H7 (cell line): ENCODE results near the gene CEBPB. TPM values are rescaled to one million over a fixed set of nuclear protein-coding genes. Genes with fewer than 3 reads are reported as not detected.

Experiments used
- DNase-seq: peaks from one replicate; pipeline ENCODE4 v3.0.0; 2012
- H3K27me3 ChIP-seq: 2 replicates; pipeline ENCODE4 v1.6.0; 2011; ENCODE audit warnings: mild to moderate bottlenecking, low read length; ENCODE audit not compliant: control insufficient read depth, insufficient read depth
- H3K36me3 ChIP-seq: replicated peaks from 2 replicates; pipeline ENCODE4 v1.5.1; 2011; ENCODE audit warnings: low read length; ENCODE audit not compliant: control insufficient read depth, insufficient read depth
- H3K4me3 ChIP-seq: 2 replicates; pipeline ENCODE4 v1.5.1; 2011; ENCODE audit warnings: low read depth, mild to moderate bottlenecking, control low read depth, low read length, moderate library complexity; ENCODE audit not compliant: insufficient read depth
- total RNA-seq: library from RNA; depleted of rRNA; stranded (reverse); fragments of >200 nt; shearing (Covaris generic); gene quantifications from 2 replicates; pipeline ENCODE4 v1.2.3, GENCODE V29; 2014

The CEBPB gene
- total RNA-seq, 1 experiment from 2014 or later: 23.5 TPM

DNA sequence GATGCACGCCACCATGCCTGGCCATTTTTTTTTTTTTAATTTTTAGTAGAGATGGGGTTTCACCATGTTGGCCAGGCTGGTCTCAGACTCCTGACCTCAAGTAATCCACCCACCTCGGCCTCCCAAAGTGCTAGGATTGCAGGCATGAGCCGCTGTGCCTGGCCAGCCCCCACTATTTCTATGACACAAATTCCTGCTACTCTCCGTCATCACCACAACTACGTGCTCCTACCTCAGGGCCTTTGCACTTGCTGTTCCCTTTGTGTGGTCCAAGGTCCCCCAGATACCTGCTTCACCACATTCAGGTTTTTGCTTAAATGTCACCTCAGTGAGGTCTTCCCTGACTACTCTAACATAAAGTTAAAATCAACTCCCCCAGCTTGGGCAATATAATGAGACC lies 5.2 kb upstream of the CEBPB start:
- no peaks in the 10 kb centered on the region for H3K36me3 ChIP-seq
- DNase-seq: no peak
- H3K27me3 ChIP-seq: no peaks in the 10 kb centered on the region
- no peak overlapping the region for H3K4me3 ChIP-seq

DNA sequence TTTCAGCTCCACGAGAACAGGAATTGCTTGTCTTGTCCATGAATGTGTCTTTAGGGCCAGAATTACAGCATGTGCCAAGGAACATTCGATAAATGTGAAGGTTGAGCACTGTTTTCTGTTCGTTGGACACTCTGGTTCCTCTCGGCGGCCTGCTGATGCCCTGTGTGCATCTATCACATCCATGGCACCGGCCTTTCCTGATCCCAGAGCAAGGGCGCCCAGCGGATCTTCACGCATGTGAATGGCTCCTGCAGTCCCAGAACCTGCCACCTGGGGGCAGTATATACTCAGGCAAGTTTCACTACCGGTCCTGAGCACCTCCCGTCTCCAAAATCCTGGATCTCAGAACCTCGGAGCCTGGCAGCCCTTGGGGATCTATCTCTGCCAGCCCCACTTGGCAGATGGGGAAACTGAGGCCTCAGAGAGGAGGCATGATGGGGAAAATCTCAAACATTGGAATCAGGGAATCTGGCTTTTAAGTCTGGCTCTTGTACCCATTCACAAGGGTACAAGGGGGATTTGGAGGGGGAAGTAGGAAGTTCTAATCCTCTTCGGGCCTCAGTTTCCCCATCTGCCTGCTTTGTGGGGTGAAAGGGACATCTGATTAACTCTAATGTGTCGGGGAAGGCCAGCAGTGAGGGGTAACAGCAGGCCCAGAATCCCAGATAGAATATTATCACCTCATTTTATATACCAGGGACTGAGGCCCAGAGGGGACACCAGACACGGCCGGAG lies 4.3 kb upstream of the CEBPB start:
- peak; percentile 90 for DNase-seq
- H3K27me3 ChIP-seq: no peaks in the 10 kb centered on the region
- no peaks in the 10 kb centered on the region for H3K36me3 ChIP-seq
- H3K4me3 ChIP-seq: no peak overlapping the region

DNA sequence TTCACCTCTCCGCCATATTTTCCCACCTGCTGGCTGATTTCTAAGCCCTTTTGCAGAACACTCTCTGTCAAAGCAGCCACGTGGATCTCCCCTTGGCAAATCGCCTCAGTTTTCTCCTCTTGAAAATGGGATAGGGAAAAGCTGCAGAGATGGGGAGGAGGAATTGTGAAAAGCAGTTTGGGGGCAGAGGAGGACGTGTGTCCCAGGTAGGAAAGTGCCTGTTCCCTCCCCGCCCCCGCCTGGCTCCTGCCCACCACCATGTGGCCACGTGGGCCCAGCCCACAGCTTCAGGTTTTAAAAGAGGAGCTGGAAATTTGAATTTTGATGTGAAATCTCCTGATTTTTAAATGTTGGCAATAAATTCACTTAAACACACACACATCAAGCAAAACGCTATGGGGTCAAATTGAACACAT lies 3.6 kb upstream of the CEBPB start:
- peak; percentile 63 for DNase-seq
- no peaks in the 10 kb centered on the region for H3K36me3 ChIP-seq
- no peaks in the 10 kb centered on the region for H3K27me3 ChIP-seq
- no peak overlapping the region for H3K4me3 ChIP-seq

DNA sequence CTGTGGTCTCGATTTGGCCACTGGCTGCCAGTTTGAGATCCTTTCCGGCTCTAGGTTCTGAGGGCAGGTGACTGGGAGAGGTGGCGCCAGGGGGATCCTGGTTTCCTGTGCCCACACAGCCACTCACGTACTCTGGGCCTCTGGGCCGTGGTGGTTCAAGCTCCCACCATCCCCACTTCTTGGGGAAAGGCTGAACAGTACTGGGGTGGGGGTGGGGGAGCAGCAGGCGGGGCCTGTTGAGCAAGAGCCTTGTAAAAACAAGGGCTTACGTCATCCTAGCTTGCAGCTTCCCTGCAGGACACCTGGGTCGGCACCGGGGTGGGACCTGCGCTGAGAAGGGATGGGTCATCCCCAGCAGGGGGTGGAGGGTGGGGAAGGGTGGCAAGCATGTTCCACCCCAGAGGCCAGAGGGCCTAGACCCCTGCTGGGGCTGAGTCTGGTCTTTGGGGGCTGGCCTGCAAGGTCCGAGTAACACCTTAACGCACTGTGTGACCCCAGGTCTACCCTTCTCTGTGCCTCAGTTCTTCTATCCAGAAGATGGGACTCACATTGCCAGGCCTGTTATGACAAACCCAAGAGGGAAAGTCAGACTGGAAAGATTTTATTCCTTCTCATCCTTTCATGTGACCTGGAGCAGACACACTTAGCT lies 3.1 kb upstream of the CEBPB start:
- DNase-seq: peak; percentile 74
- no peaks in the 10 kb centered on the region for H3K27me3 ChIP-seq
- no peaks in the 10 kb centered on the region for H3K36me3 ChIP-seq
- no peak overlapping the region for H3K4me3 ChIP-seq

DNA sequence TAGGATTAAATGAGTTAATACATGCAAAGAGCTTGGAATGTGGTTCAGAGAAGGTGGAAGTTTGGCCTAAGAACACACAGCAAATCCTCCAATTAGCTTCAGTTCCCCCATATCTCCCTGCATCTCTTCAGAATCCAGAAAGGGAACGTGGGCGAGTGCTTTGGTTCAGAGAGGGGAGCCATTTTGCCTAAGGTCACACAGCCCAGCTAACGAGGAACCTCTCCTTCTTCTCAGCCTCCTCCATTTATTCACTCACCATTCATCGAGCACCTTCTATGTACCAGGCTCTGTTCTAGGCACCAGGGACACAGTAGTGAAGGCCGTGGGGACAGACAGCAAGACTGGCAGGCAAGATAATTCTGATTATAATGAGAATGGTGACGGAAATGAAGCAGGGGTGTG lies 2.3 kb upstream of the CEBPB start:
- no peak for DNase-seq
- no peak overlapping the region for H3K4me3 ChIP-seq
- H3K27me3 ChIP-seq: no peaks in the 10 kb centered on the region
- H3K36me3 ChIP-seq: no peaks in the 10 kb centered on the region

DNA sequence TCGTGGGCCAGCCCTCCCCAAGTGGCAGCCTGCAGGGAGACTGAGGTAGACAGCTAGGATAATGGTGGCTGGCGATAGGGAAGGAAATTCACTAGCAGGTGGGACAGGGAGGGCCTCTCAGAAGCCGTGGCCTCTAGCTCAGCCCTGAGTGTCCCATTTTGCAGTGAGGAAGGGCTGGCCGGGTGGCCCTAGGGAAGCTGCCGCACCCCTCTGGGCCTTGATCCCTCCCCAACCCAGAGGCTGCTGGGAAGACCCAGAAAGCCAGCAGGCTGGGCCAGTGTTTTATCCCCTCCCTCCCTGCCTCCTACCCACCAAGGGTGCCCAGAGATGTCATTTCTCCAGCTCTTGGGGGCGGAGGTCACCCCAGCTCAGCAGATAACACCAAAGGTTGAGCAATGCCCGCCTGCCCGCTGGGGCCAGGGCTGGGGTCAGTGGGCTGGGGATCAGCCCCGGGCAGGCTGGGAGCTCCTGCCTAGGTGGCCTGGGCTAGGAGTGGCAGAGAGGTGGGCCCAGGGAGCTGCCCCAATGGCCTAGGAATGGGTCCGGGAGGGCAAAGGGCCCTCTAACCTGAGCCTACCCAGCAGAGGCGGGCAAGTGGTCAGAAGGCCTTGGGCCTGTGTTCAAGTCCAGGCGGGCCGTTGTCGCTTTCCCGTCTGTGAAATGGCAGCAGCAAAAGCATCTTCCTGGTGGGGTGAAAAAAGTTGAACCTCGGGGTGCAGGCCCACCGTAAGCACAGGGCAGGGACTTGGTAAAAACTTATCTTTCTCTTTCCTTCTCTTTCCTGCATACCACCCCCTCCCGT lies 1.6 kb upstream of the CEBPB start:
- DNase-seq: peak; percentile 47
- Histone ChIP-seq H3K27me3 (no peaks in the 10 kb centered on the region), H3K4me3 (no peak overlapping the region), H3K36me3 (no peaks in the 10 kb centered on the region; the same call in 1 of the 2 replicates)

DNA sequence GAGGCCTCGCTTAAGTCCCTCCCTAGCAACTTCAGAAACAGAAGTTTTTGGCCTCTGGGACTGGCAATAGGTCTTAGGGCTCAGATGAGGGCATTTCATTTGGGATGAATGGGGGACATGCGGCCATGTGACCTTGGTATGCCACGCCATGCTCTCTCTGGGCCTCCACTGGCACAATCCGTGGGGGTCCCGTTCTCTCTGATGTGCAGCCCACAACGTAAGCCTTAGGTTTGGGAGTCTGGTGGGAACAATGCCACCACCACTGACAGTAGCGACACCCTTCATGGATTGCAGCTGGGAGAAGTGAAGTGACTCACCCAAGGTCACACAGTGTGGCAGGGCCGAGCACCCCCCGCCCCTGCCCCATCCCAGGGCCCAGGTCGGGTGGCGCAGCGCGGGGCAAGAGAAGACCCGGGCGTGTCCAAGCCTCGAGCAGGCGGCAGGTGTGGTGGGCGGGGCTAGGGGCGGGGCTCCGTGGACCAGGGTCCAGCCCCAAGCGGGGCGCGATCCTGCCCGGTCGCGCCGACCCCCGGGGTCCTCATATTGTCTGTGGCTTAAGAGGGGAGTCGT lies 864 bp upstream of the CEBPB start:
- DNase-seq: peak; percentile 95
- Histone ChIP-seq H3K4me3 (peak overlapping the region; percentile 96), H3K36me3 (no peaks in the 10 kb centered on the region; the same call in 1 of the 2 replicates), H3K27me3 (no peaks in the 10 kb centered on the region)

DNA sequence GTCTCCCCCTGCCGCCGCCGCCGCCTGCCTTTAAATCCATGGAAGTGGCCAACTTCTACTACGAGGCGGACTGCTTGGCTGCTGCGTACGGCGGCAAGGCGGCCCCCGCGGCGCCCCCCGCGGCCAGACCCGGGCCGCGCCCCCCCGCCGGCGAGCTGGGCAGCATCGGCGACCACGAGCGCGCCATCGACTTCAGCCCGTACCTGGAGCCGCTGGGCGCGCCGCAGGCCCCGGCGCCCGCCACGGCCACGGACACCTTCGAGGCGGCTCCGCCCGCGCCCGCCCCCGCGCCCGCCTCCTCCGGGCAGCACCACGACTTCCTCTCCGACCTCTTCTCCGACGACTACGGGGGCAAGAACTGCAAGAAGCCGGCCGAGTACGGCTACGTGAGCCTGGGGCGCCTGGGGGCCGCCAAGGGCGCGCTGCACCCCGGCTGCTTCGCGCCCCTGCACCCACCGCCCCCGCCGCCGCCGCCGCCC lies 474 bp downstream of the CEBPB start:
- no peak for DNase-seq
- no peaks in the 10 kb centered on the region for H3K27me3 ChIP-seq
- H3K4me3 ChIP-seq: peak overlapping the region; percentile 96
- no peaks in the 10 kb centered on the region; the same call in 1 of the 2 replicates for H3K36me3 ChIP-seq

DNA sequence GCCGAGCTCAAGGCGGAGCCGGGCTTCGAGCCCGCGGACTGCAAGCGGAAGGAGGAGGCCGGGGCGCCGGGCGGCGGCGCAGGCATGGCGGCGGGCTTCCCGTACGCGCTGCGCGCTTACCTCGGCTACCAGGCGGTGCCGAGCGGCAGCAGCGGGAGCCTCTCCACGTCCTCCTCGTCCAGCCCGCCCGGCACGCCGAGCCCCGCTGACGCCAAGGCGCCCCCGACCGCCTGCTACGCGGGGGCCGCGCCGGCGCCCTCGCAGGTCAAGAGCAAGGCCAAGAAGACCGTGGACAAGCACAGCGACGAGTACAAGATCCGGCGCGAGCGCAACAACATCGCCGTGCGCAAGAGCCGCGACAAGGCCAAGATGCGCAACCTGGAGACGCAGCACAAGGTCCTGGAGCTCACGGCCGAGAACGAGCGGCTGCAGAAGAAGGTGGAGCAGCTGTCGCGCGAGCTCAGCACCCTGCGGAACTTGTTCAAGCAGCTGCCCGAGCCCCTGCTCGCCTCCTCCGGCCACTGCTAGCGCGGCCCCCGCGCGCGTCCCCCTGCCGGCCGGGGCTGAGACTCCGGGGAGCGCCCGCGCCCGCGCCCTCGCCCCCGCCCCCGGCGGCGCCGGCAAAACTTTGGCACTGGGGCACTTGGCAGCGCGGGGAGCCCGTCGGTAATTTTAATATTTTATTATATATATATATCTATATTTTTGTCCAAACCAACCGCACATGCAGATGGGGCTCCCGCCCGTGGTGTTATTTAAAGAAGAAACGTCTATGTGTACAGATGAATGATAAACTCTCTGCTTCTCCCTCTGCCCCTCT lies 1.1 kb downstream of the CEBPB start:
- H3K27me3 ChIP-seq: no peaks in the 10 kb centered on the region
- peak overlapping the region; percentile 96 for H3K4me3 ChIP-seq
- no peaks in the 10 kb centered on the region; the same call in 1 of the 2 replicates for H3K36me3 ChIP-seq
- DNase-seq: peak; percentile 90

DNA sequence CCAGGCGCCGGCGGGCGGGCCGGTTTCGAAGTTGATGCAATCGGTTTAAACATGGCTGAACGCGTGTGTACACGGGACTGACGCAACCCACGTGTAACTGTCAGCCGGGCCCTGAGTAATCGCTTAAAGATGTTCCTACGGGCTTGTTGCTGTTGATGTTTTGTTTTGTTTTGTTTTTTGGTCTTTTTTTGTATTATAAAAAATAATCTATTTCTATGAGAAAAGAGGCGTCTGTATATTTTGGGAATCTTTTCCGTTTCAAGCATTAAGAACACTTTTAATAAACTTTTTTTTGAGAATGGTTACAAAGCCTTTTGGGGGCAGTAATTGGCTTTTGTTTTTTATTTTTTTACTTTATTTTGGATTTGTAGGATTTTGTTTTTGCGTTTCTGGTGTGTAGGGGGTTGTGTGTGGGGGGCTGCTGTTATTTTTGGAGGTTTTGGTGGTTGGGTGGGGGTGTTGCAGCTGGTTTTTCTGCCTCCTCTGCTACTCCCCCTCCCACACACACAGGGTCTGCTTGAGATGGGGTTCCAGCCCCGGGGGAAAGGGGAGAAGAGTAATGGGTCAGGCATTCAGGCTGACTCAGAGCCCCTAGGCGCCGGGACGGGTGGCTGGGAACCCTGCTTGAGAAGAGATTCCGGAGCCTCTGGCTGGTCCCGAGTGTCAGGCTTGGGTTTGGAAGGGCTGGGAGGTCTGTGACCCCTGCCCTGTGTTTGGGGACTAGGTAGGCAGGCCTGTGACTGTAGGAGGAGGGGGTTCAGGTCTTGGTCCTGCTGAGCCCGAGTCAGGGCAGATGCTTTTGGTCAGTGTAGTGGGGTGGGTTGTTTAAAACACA lies 2.0 kb downstream of the CEBPB start:
- peak overlapping the region; percentile 96 for H3K4me3 ChIP-seq
- peak; percentile 83 for DNase-seq

DNA sequence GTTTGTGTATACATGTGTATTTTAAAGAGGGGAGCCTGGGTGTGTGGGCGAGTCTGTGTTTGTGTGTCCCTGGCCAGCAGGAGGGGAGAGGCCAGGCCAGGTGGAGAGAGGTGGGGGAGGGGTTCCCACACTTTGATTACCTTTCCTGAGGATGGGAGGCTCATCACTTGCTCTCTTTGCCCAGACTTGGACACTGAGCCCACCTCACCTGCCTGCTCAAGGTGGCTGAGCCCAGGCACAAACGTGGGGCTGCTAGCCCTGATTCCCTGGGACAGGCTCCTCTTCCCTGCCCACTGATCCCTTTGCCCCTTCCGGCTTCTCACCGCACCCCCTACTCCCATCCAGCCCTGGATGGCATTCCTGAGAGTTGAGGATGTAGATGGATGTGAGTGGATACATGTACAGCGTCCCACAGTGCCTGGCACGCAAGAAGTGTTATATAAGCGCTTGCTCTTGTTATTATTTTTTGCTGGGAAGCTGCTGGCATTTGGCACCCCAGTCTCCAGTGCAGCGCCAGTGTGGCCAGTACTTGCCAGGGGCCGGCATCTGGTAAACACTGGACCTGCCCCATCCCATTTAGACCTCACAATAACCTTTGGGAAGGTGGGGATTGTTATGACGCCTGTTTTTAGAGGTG lies 2.7 kb downstream of the CEBPB start:
- Histone ChIP-seq H3K27me3 (no peaks in the 10 kb centered on the region), H3K4me3 (peak overlapping the region; percentile 96), H3K36me3 (no peaks in the 10 kb centered on the region; the same call in 1 of the 2 replicates)
- DNase-seq: peak; percentile 51

More for the DNA sequence above, 2.0 kb downstream of the CEBPB start:
- Histone ChIP-seq H3K27me3 (no peaks in the 10 kb centered on the region), H3K36me3 (no peaks in the 10 kb centered on the region; the same call in 1 of the 2 replicates)

DNA sequence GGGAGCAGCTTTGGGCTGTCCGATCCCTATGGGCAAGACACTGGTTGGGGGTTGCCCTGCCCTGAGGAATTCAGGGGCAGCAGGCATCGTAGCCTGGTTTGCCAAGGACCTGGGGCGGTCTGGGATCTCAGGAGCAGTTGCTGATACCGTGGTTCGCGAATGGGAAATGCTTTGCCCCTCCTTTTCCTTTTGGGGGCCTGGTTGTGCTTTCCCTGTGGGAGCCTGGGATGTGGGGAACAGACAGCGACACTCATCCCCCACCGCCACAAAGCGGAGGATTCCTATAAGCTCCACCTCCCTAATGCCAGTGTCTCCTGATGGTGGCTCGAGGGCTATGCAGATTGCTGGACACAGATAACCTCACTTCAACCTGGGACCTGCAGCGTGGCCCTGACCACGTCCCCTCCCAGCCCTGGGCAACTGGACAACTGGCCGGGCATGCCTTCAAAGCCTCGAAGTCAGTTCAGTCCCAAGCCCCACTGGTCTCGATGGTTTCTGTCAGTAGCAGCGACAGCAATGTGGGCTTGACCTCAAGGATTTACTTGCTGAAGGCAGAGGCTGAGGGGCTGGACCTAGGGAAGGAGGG lies 3.3 kb downstream of the CEBPB start:
- no peak overlapping the region for H3K4me3 ChIP-seq
- peak; percentile 63 for DNase-seq

More for the DNA sequence above, 3.3 kb downstream of the CEBPB start:
- no peaks in the 10 kb centered on the region for H3K27me3 ChIP-seq
- no peaks in the 10 kb centered on the region; the same call in 1 of the 2 replicates for H3K36me3 ChIP-seq
